Measurements from ENCODE around the gene SEMG1.

SEMG1 gene

GRCh38 chr20:45206725-45207124 is at the start of gene SEMG1:
SEMG1 (plus strand) TSS chr20:45207033; CDS start chr20:45207054, 21 bp downstream.
- no peak for FAIRE-seq

- FAIRE-seq = no peak
Measured at GRCh38 chr20:45157962-45158361, 48.9 kb upstream of the SEMG1 start.

- FAIRE-seq = no peak
Measured at GRCh38 chr20:45163083-45163803, 43.6 kb upstream of the SEMG1 start.

GRCh38 chr20:45164906-45165305 is 41.9 kb upstream of the SEMG1 start:
- FAIRE-seq = no peak

GRCh38 chr20:45173522-45173921 is 33.3 kb upstream of the SEMG1 start:
- no peak for FAIRE-seq

DNA sequence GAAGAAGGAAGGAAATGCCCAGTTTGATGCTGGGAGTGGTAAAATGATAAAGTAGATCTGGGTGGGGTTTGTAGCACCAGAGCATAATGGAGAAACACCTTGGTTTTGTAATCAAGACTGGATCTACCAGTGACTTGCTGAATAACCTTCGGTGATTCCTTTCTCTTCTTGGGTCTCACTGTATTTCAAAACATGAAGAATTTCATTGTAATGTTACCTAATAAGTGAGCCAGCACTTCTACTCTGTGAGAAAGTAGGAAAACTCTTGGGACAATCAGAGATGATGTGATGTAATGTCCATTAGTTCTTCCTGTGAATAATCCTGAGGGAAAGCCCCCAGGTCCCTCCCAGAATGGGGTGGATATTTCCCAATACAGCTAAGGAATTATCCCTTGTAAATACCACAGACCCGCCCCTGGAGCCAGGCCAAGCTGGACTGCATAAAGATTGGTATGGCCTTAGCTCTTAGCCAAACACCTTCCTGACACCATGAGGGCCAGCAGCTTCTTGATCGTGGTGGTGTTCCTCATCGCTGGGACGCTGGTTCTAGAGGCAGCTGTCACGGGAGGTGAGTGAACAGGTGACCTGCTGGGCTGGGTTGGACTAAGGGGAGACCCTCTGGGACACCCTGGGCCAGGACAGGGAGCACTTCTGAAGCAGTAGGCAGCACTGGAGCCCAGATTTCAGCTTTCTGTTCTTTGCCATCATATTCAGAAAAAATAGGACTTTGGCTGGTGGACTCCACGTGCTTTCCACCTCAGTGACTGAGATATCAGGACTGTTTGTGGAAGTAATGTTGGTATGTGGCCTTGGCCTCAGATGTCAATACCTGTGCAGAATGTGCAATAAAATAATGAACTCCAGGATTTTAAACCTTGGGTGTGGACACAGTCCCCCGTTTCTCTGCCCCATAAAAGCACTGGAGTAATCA is 32.1 kb upstream of the SEMG1 start, which contains the start of gene PI3:
Gene PI3 (plus strand): TSS at position 469 of the 931 bp plus-strand sequence. CDS start 21 bp downstream, at position 490.
- no peak for FAIRE-seq

GRCh38 chr20:45176526-45177267 is 30.1 kb upstream of the SEMG1 start:
- FAIRE-seq = no peak

DNA sequence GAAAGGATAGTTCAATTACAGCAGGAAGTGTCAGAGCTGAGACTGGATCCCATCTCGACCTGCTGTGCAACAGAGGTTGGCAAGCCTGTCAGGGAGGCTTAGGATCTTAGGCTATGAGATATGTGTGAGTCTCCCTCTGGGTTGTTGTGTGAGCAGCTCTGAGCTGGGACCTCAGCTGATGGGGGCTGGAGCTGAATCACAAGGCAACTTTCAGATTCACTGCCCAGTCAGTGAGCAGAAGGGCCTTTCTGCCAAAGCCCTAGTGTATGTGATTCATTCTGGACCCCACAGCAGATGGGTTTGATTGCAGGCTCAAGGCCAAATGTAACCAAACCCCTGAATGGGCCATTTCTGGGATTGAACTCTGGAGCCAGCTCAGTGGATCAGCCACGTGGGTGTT is 27.7 kb upstream of the SEMG1 start:
- FAIRE-seq = no peak

GRCh38 chr20:45181639-45182038 is 25.2 kb upstream of the SEMG1 start:
- FAIRE-seq = no peak

GRCh38 chr20:45183084-45183483 is 23.7 kb upstream of the SEMG1 start:
- no peak for FAIRE-seq

DNA sequence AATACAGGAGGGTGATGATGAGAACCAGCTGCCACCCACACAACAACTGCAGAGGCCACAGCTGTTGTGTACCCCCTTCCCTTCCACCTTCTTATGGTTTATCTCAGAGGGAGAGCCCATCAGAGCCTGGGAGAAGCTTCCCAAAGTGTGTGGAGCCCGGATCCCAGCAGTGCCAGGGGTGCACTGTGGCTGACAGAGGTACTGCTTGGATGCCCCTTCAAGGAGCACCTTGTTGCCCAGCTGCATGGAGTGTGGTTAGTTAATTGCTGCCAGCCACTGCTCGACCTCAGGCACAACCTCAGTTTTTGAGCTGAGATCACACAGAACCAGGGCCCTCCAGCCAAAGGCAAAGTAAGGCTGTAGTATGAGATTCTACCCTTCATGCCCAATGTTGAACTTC is 19.1 kb upstream of the SEMG1 start:
- no peak for FAIRE-seq

- no peak for FAIRE-seq
Measured at GRCh38 chr20:45189067-45189609, 17.7 kb upstream of the SEMG1 start.

DNA sequence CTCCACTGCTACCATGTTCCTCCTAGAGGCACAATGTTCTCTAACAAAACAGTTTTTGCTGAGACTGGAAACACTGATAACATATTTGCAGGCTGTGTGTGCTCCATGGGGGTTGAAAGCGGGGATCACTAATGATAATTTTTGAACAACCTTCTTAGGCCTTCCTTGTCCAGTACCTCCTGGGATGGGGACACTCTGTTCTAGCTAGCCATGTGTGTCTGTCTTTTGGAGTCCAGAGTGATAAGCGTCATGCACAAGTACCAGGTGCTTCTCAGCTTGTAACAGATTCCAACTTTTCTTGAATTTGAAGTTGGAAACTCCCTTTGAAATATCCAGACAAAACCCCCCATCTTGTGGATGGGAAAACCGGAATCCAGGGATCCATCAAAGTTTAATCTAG is 17.0 kb upstream of the SEMG1 start:
- FAIRE-seq = no peak

DNA sequence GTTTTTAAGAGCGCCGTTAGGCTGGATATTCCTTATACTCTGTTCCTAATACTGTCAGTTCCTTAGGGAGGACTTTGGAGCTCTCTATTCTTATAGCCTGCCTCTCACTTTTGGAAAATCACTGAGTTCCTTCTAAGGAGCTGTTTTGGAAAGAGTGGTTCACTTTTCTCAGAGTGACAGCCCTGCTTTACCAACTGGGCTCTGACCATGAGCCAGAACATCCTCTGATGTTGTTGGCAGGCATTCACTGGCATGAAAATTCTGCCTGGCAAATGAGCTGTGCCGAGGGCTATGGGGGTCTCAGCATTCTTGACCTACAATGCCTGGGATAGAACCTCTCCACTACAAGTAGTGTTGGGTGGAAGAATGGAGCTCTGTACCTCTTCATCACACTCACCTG is 14.9 kb upstream of the SEMG1 start:
- FAIRE-seq = no peak

- no peak for FAIRE-seq
Measured at GRCh38 chr20:45193331-45193730, 13.5 kb upstream of the SEMG1 start.

DNA sequence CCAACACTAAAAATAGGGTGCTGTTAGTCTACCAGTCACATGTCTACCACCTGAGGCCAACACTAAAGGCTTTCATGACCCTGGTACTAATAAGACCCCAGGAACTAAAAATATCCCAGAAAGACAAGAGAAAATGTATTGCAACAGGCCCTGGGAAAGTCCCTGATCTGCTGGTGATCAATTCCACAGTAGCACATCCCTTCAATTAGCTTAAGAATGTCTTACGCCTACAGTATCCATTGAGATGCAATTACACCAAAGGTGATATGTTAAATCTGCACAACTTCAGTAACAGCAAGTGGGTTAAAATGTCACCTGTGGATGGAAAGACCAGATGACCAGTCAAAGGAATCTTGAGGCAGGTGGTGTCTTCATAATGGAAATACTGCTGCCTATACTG is 3.1 kb downstream of the SEMG1 start:
- no peak for FAIRE-seq

DNA sequence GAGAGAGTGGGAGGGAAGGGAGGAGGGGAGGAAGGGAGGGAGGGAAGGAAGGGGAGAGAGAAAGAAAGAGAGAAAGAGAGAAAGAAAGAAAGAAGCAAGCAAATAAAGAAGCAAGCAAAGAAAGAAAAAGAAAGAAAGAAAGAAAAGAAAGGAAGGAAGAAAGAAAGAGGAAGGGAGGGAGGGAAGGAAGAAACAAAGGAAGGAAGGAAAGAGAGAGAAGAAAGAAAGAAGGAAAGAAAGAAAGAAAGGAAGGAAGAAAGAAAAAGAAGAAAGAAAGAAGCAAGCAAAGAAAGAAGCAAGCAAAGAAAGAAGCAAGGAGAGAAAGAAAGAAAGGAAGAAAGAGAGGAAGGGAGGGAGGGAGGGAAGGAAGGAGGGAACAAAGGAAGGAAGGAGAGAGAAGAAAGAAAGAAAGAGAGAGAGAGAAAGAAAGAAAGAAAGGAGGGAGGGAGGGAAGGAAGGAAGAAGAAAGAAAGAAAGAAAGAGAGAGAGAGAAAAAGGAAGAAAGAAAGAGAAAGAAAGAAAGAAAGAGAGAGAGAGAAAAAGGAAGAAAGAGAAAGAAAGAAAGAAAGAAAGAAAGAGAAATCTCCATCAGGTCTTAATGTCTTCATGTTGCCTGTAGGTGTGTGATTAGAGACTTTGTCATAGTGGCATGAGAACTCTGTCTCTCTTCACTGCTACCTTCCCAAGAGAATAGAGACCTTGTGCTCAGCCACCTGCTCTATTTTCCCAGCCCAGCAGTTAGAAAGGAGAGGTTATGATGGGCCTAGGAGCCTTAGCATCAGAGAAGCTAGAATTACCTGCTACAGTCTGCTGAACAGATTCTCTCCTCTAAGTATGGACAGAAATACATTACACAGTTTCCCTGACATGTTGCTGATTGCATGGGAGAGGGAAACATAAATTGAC is 5.0 kb downstream of the SEMG1 start:
- no peak for FAIRE-seq

DNA sequence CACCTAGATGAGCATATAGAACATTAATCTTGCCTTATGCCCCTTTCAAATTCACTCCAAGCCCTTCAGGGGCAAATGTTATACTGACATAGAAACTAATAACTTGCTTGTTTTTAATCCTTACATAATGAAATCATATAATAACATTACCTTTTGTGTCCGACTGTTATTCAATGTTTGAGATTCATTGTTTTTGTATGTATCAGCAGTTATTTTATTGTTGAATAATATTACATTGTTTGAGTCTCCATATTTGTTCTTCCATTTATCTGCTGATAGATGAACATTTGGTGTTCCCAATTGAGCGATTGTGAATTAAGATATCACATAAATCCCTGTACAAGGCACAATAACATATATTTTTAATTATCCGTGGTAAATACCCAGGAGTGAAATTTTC is 6.0 kb downstream of the SEMG1 start:
- FAIRE-seq = no peak

GRCh38 chr20:45218124-45218523 is 11.3 kb downstream of the SEMG1 start:
- no peak for FAIRE-seq

DNA sequence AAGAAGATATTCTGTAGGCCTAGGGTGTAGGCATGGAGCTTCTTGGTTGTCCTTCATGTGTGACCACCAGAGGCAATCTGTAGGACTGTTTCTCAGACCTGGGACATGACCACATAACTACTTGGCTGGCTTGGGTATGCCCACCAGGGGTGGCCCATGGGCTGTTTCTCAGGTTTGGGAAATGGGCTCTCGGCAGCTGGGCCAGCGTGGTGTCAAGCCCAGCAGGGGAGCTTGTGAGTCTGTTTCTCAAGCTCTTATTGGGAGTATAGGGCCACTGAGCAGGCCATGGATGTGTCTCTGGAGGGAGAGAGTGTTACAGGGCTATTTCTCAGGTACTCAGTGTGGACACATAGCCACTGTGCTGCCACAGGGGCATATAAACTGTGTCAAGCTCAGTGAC is 11.8 kb downstream of the SEMG1 start:
- FAIRE-seq = no peak

GRCh38 chr20:45221076-45221475 is 14.2 kb downstream of the SEMG1 start, which contains the start of gene SEMG2:
SEMG2 (plus strand) TSS chr20:45221373; CDS start chr20:45221390, 17 bp downstream.
- no peak for FAIRE-seq

GRCh38 chr20:45223136-45223535 is 16.3 kb downstream of the SEMG1 start:
- no peak for FAIRE-seq
